ENCODE data around the gene B3GAT1. TPM values are rescaled to one million over a fixed set of nuclear protein-coding genes. Genes with fewer than 3 reads are reported as not detected.
A peak's percentile ranks its signal among the peaks of the same experiment; 100 is the strongest.

B3GAT1 gene
- total and polyA plus RNA-seq, 2 experiments from 2014 or later: 4.8 to 28.3 TPM

- H3K27me3 Mint-ChIP-seq (ENCODE audit: insufficient read depth, low read depth, poor library complexity): peaks cover 13% of the 10 kb centered on the region
Observed at GRCh38 chr11:134407321-134407828, 4.7 kb downstream of the B3GAT1 start.

More at GRCh38 chr11:134407321-134407828, 4.7 kb downstream of the B3GAT1 start:
- H3K9me3 Mint-ChIP-seq: no peaks in the 10 kb centered on the region
- Histone ChIP-seq H3K27me3 (ENCODE audit: insufficient read depth) (peaks cover 11% of the 10 kb centered on the region), H4K20me1 (replicated peaks; ENCODE audit: insufficient read depth) (peaks cover 4% of the 10 kb centered on the region), H3F3A (replicated peaks; ENCODE audit: low read depth) (no peaks in the 10 kb centered on the region), H3K4me2 (peak overlapping the region; percentile 38; the same call in 1 of the 2 replicates), H3K36me3 (ENCODE audit: insufficient read depth) (no peaks in the 10 kb centered on the region), H3K4me3 (no peak overlapping the region), H3K79me2 (replicated peaks; ENCODE audit: insufficient read depth) (peaks cover 43% of the 10 kb centered on the region), H3K4me1 (ENCODE audit: insufficient read depth) (peaks cover 13% of the 10 kb centered on the region), H2AFZ (no peak overlapping the region), H3K9me2 (ENCODE audit: insufficient read depth) (no peaks in the 10 kb centered on the region), H3K27ac (ENCODE audit: low read depth) (no peak overlapping the region)
- H3K4me1 Mint-ChIP-seq: peaks cover 33% of the 10 kb centered on the region
- no peak overlapping the region for H3K4me3 Mint-ChIP-seq
- ATAC-seq (no peak), DNase-seq (ENCODE audit: low spot score) (no peak)
- H3K27ac Mint-ChIP-seq: no peak overlapping the region
- TF ChIP-seq ZNF114 (CRISPR knock-in tag; IDR thresholded peaks at IDR 0.05) (no peak), JUNB (IDR thresholded peaks at IDR 0.05; ENCODE audit: unreplicated experiment) (no peak)
- TF ChIP-seq, protein P1, sequence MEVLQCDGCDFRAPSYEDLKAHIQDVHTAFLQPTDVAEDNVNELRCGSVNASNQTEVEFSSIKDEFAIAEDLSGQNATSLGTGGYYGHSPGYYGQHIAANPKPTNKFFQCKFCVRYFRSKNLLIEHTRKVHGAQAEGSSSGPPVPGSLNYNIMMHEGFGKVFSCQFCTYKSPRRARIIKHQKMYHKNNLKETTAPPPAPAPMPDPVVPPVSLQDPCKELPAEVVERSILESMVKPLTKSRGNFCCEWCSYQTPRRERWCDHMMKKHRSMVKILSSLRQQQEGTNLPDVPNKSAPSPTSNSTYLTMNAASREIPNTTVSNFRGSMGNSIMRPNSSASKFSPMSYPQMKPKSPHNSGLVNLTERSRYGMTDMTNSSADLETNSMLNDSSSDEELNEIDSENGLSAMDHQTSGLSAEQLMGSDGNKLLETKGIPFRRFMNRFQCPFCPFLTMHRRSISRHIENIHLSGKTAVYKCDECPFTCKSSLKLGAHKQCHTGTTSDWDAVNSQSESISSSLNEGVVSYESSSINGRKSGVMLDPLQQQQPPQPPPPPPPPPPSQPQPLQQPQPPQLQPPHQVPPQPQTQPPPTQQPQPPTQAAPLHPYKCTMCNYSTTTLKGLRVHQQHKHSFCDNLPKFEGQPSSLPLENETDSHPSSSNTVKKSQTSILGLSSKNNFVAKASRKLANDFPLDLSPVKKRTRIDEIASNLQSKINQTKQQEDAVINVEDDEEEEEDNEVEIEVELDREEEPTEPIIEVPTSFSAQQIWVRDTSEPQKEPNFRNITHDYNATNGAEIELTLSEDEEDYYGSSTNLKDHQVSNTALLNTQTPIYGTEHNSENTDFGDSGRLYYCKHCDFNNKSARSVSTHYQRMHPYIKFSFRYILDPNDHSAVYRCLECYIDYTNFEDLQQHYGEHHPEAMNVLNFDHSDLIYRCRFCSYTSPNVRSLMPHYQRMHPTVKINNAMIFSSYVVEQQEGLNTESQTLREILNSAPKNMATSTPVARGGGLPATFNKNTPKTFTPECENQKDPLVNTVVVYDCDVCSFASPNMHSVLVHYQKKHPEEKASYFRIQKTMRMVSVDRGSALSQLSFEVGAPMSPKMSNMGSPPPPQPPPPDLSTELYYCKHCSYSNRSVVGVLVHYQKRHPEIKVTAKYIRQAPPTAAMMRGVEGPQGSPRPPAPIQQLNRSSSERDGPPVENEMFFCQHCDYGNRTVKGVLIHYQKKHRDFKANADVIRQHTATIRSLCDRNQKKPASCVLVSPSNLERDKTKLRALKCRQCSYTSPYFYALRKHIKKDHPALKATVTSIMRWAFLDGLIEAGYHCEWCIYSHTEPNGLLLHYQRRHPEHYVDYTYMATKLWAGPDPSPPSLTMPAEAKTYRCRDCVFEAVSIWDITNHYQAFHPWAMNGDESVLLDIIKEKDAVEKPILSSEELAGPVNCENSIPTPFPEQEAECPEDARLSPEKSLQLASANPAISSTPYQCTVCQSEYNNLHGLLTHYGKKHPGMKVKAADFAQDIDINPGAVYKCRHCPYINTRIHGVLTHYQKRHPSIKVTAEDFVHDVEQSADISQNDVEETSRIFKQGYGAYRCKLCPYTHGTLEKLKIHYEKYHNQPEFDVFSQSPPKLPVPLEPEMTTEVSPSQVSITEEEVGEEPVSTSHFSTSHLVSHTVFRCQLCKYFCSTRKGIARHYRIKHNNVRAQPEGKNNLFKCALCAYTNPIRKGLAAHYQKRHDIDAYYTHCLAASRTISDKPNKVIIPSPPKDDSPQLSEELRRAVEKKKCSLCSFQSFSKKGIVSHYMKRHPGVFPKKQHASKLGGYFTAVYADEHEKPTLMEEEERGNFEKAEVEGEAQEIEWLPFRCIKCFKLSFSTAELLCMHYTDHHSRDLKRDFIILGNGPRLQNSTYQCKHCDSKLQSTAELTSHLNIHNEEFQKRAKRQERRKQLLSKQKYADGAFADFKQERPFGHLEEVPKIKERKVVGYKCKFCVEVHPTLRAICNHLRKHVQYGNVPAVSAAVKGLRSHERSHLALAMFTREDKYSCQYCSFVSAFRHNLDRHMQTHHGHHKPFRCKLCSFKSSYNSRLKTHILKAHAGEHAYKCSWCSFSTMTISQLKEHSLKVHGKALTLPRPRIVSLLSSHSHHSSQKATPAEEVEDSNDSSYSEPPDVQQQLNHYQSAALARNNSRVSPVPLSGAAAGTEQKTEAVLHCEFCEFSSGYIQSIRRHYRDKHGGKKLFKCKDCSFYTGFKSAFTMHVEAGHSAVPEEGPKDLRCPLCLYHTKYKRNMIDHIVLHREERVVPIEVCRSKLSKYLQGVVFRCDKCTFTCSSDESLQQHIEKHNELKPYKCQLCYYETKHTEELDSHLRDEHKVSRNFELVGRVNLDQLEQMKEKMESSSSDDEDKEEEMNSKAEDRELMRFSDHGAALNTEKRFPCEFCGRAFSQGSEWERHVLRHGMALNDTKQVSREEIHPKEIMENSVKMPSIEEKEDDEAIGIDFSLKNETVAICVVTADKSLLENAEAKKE (CRISPR knock-in tag; IDR thresholded peaks at IDR 0.05): no peak
- peaks cover 9% of the 10 kb centered on the region; the same call in 2 of the 3 replicates for H3K36me3 Mint-ChIP-seq (ENCODE audit: low read depth)
